GM06990 (cell line): ENCODE results near the gene NTRK3.

Experiments
- DNase-seq: peaks from one replicate; pipeline ENCODE4 v3.0.0-alpha.2; 2011; ENCODE audit not compliant: insufficient read length; ENCODE audit errors: extremely low read depth
- H3K27me3 ChIP-seq: replicated peaks from 2 replicates; pipeline ENCODE4 v1.6.0; 2011; ENCODE audit warnings: low read length; ENCODE audit not compliant: control insufficient read depth, insufficient read depth
- H3K36me3 ChIP-seq: 2 replicates; pipeline ENCODE4 v1.5.1; 2011; ENCODE audit warnings: low read length; ENCODE audit not compliant: control insufficient read depth, insufficient read depth
- H3K4me3 ChIP-seq: replicated peaks from 2 replicates; pipeline ENCODE4 v1.5.1; 2011; ENCODE audit warnings: low read depth, mild to moderate bottlenecking, control low read depth, low read length
- TF ChIP-seq, protein P1 (sequence below): IDR thresholded peaks from 2 replicates; pipeline ENCODE4 v1.5.1; 2011; ENCODE audit warnings: low read length, control low read depth, mild to moderate bottlenecking, inconsistent platforms; ENCODE audit not compliant: insufficient read depth, poor library complexity, severe bottlenecking

NTRK3 gene

DNA sequence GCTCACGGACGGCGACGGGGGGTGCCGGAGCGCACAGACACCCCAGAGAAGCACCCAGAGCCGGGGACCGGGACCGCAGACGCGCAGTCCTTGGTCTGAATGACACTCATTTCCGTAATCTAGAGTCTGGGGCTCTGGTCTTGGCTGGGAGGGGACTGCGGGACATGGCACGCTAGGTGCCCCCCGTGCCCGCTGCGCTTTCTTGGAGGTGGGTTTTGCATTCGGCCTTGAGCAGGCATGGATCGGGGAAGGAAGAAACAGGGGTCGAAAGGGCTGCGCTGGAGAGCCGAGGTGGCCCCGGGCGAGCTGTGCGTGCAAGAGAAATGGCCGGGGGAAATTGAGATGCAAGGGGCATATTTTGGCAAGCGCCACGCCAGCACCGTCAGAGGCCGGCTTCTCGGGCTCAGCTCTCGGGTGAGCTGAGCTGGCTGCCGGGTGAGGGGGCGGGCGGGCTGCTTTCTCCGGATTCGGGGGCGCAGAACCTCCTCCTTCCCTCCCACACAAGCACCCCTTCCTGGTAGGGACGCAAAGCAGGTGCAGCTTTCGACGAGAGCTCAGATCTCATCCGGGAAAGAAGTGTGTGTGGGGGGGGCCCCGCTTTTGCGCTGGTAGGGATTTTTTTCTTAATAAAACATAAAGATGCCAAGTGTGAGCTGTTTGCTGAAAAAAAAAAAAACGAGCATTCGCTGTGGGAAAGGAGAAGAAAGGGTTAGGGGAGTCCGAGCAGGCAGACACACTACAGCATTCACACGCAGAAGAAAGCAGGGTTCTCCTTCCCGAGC, 963 bp upstream of the NTRK3 start:
- Histone ChIP-seq H3K36me3 (no peaks in the 10 kb centered on the region), H3K4me3 (peak overlapping the region; percentile 10; the same call in 1 of the 2 replicates), H3K27me3 (peaks cover 4% of the 10 kb centered on the region)

DNA sequence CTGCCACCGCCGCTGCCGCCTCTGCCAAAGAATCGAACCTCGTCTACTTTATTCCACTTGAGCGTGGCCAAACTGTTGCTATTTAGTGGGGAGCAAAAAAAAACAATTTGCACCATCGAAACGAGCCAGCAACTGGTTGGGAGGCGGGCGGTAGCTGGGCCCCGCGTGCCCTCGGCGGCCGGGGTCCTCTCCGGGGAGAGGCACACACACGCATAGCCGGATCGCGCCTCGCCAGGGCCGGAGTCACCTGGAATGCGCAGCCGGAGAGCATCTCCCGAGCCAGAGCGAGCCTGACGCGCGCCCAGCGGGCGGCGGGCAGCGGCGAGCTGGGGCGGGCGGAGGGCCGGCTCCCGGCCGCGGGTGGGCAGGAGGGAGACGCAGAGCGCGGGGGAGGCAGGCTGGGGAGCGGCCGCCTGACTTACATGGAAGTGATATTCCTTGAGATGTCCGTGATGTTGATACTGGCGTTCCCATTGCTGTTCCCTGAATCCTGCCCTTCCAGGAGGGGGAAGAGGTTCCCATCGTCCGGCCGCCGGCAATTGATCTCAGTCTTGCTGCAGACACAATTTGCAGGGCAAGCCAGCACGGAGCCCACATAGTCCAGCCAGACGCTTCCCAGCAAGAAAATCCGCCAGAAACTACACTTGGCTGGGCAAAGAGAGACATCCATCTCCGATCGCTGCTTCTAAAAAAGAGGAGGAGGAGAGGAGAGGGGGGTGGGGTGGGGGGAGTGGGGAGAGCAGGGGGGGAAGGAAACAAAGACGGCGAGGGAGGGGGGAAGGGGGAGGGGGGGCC, 858 bp downstream of the NTRK3 start:
- no peak overlapping the region for H3K4me3 ChIP-seq
- no peaks in the 10 kb centered on the region for H3K36me3 ChIP-seq
- no peak for DNase-seq
- H3K27me3 ChIP-seq, result peaks cover 4% of the 10 kb centered on the region
- TF ChIP-seq, protein P1, sequence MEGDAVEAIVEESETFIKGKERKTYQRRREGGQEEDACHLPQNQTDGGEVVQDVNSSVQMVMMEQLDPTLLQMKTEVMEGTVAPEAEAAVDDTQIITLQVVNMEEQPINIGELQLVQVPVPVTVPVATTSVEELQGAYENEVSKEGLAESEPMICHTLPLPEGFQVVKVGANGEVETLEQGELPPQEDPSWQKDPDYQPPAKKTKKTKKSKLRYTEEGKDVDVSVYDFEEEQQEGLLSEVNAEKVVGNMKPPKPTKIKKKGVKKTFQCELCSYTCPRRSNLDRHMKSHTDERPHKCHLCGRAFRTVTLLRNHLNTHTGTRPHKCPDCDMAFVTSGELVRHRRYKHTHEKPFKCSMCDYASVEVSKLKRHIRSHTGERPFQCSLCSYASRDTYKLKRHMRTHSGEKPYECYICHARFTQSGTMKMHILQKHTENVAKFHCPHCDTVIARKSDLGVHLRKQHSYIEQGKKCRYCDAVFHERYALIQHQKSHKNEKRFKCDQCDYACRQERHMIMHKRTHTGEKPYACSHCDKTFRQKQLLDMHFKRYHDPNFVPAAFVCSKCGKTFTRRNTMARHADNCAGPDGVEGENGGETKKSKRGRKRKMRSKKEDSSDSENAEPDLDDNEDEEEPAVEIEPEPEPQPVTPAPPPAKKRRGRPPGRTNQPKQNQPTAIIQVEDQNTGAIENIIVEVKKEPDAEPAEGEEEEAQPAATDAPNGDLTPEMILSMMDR, result no peak

More for the DNA sequence above, 963 bp upstream of the NTRK3 start:
- TF ChIP-seq, protein P1, result no peak
- no peak for DNase-seq

GRCh38 chr15:88255087-88255483, 1.5 kb downstream of the NTRK3 start:
- no peaks in the 10 kb centered on the region for H3K36me3 ChIP-seq
- TF ChIP-seq, protein P1, result no peak
- no peak for DNase-seq
- no peak overlapping the region for H3K4me3 ChIP-seq
- H3K27me3 ChIP-seq, result peaks cover 4% of the 10 kb centered on the region

DNA sequence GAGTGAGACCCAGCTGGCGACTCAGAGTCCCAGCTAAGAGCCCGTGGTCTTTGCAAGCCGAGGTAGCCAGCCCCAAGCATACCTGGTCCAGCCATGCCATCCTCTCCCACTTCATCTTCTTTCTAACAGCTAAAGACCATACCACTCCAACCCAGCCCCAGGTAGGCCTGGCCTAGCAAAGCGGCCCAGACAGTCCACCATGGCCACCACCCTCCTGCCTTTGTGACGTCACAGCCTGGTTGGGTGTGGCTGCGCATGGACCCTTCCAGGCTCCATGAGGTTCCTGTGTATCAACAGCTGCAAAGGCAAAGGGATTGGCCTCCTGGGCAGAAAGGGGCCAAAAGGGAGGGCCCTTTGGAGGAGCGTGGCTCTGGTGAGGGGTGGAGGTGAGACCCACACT, 4.1 kb downstream of the NTRK3 start:
- DNase-seq, result no peak
- Histone ChIP-seq H3K36me3 (no peaks in the 10 kb centered on the region), H3K4me3 (no peak overlapping the region), H3K27me3 (peaks cover 4% of the 10 kb centered on the region)
- TF ChIP-seq, protein P1, result no peak

GRCh38 chr15:88250826-88251225, 5.7 kb downstream of the NTRK3 start:
- TF ChIP-seq, protein P1, result no peak
- Histone ChIP-seq H3K4me3 (no peak overlapping the region), H3K27me3 (no peaks in the 10 kb centered on the region; the same call in none of the 2 replicates), H3K36me3 (no peaks in the 10 kb centered on the region)
- DNase-seq, result no peak
